GM12872 (cell line): Measurements from ENCODE around the gene CAGE1.

Experiments used
- TF ChIP-seq, protein P1 (sequence below): IDR thresholded peaks from 3 replicates; pipeline ENCODE4 v1.5.1; 2011; ENCODE audit warnings: low read depth, mild to moderate bottlenecking, low read length, moderate library complexity; ENCODE audit not compliant: insufficient read depth

The CAGE1 gene

DNA sequence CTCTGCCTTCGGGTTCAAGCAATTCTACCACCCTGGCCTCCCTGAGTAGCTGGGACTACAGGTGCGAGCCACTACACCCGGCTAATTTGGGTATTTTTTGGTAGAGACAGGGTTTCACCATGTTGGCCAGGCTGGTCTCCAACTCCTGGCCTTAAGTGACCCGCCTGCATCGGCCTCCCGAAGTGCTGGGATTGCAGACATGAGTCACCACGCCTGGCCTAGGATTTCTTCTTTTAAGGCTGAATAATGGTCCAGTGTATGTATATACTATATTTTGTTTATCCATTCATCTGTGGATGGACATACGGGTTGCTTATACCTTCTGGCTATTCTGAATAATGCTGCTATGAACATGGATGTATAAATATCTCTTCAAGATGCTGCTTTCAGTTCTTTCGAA lies 17.2 kb upstream of the CAGE1 start:
- TF ChIP-seq, protein P1, sequence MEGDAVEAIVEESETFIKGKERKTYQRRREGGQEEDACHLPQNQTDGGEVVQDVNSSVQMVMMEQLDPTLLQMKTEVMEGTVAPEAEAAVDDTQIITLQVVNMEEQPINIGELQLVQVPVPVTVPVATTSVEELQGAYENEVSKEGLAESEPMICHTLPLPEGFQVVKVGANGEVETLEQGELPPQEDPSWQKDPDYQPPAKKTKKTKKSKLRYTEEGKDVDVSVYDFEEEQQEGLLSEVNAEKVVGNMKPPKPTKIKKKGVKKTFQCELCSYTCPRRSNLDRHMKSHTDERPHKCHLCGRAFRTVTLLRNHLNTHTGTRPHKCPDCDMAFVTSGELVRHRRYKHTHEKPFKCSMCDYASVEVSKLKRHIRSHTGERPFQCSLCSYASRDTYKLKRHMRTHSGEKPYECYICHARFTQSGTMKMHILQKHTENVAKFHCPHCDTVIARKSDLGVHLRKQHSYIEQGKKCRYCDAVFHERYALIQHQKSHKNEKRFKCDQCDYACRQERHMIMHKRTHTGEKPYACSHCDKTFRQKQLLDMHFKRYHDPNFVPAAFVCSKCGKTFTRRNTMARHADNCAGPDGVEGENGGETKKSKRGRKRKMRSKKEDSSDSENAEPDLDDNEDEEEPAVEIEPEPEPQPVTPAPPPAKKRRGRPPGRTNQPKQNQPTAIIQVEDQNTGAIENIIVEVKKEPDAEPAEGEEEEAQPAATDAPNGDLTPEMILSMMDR, result no peak

DNA sequence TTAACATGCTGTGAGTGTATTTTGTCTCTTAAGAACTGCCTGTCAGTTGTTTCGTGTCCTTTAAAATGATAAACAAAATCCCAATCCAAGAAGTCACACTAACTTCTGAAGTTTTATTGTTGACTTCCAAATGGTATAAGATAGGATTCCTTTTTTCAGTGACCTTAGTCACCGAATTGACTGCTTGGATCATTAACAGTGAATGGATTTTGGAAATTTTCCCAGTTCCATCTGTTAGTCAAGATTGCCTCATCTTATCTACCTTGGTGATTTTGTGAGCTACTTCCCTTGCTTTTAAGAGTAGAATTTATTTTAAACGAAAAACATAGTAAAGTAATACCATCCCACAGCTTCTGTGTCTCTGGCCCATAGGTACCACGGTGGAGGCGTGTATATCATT lies 15.0 kb upstream of the CAGE1 start:
- TF ChIP-seq, protein P1, result no peak

DNA sequence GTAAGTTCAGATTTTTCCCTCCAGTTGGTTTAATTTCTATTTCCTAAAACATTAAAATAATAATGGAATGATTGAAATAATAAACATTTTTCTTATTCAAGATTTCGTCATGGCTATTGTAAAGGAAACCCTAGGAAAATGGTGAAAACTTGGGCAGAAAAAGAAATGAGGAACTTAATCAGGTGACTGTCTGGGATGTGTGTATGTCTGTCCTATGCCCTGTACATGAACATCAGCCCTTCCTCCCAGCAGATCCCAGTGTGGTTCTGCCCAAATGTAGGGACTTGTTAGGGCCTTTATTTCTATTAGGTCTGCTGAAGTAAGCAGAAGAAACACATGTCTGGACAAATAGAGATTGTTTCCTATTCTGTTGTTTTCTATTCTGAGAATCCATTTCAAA lies 13.2 kb upstream of the CAGE1 start:
- TF ChIP-seq, protein P1, result no peak

DNA sequence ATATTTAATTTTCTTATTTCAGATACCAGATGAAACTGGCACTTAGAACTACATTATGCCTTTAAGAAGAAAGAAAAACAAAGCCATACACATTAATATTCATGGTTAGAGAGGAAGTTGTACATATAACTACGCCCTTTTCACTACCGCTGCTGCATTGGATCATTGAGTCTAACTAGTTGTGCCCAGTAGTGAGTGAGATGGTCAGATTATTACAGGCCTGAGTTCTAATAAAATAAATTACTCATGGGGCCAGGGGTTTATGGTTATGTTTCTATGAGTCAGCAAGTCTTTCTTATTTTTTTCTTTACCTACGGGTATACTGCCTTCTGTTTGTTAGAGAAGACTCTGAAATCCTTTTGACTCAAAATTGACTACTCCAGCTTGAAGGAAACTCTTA lies 11.5 kb upstream of the CAGE1 start:
- TF ChIP-seq, protein P1, result no peak

DNA sequence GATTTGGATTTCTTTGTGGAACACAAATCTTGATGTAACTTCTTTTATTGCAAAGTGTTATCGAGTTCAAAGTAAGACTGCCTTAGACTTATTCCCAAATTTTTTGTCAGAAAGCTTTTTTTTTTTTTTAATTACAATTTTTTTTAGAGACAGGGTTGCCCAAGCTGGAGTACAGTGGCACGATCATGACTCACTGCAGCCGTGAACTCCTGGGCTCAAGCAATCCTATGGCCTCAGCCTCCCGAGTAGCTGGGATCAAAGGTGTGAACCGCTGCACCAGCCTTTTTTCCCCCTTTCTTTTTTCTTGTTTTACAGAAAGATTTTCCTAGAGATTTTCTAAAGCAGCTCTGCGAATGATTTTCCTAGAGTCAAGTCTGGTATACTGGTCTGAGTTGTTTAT lies 2.9 kb upstream of the CAGE1 start:
- TF ChIP-seq, protein P1, result no peak

DNA sequence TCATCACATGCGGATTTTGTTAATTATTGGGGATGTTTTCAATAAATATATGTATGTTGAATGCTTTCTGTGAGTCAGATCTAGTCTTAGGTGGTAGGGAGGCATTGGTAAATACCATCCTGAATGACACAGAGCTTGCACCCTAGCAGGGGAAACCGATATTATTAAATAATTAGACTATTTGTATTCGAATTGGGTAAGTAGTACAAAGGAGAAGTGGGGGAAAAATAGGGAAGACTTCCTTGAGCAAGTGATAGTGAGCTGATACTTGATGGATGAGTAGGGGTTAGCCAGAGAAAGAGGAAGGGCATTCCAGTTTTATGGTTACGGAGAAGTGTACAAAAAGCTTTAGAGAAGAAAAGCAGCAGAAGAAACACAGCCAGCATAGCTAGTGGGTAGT lies 1.6 kb upstream of the CAGE1 start:
- TF ChIP-seq, protein P1, result no peak

DNA sequence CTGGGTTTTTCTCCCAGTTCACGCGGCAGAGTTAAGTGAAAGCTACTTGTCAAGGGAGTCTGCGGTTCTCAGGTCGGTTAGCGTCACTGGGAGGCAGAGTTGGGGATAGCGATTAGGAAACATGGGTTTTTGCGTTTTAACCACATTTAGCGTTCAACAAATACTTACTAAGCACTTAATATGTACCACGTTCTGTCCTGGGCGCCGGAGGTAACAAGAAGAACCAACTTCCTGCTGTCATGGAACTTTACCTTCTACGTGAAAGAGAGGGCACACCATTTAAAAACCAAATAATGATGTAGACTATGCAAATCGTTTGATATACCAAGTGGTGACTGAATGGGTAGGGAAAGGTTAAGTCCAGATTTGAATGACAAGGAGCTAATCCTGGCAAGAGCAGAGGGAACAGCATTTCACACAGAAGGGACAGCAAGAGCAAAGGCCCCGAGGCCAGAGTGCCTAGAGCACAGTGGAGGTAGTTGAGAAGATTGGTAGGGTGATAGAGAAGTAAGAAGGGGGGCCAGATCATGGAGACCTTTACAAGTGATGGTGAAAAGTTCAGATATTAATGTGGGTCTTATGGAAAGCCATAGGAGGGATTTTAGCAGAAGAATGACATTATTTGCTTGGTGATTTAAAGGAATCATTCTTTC lies 810 bp upstream of the CAGE1 start:
- TF ChIP-seq, protein P1, result no peak

DNA sequence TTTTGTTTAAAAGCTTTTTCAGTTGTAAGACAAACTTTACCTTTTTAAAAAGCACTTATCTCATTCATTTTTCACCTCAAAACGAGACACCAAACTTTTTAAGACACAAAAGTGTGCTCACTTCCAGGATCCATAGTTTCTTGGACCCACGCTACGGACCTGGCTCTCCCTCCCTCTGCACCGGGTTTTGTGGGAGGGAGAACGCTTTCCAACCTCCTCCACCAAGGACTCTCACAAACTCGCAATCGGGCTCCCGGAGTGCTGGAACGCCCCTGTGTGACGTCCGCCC lies 436 bp downstream of the CAGE1 start:
- TF ChIP-seq, protein P1, result no peak
